Activated T-helper 1 cell treated with anti-CD3 and anti-CD28 coated beads, Interleukin-12 subunit alpha, Interleukin-12 subunit beta, Interleukin-2, Interleukin-4 antibody, amounts not matched to agents 30 ng/mL and 10 ng/mL and 1 ng/mL, durations not matched to agents 14 hours and 24 hours and 36 hours (primary cell): ENCODE measurements around the gene FHL1. TPM values are rescaled to one million over a fixed set of nuclear protein-coding genes. Genes with fewer than 3 reads are reported as not detected.

Experiments used
- DNase-seq: peaks from one replicate; pipeline ENCODE4 v3.0.0; 2021; ENCODE audit warnings: low spot score
- H3K27ac Mint-ChIP-seq: one replicate; pipeline ENCODE4 v1.8.0; 2021; ENCODE audit warnings: mild to moderate bottlenecking, mixed read lengths
- H3K27me3 Mint-ChIP-seq: one replicate; pipeline ENCODE4 v1.8.0; 2022; ENCODE audit warnings: mild to moderate bottlenecking, moderate library complexity, mixed read lengths; ENCODE audit not compliant: insufficient read depth
- H3K36me3 Mint-ChIP-seq: one replicate; pipeline ENCODE4 v1.8.0; 2021; ENCODE audit warnings: low read depth, mixed read lengths
- H3K4me1 Mint-ChIP-seq: one replicate; pipeline ENCODE4 v1.8.0; 2021; ENCODE audit warnings: low read depth, mixed read lengths
- H3K4me3 Mint-ChIP-seq: one replicate; pipeline ENCODE4 v1.8.0; 2021; ENCODE audit warnings: mild to moderate bottlenecking, moderate library complexity, mixed read lengths
- H3K9me3 Mint-ChIP-seq: one replicate; pipeline ENCODE4 v1.8.0; 2021; ENCODE audit warnings: mixed read lengths
- intact Hi-C: fragments of 100-400 bp; cut with micrococcal nuclease; formaldehyde crosslinking; loops from one replicate; pipeline ENCODE4 v1.15.1; 2024
- total RNA-seq: library from RNA; stranded (reverse); gene quantifications from 2 replicates; pipeline ENCODE4 v1.2.3, GENCODE V29; 2022

FHL1 gene
- total RNA-seq, 1 donor from 2014 or later: 8.7 TPM

DNA sequence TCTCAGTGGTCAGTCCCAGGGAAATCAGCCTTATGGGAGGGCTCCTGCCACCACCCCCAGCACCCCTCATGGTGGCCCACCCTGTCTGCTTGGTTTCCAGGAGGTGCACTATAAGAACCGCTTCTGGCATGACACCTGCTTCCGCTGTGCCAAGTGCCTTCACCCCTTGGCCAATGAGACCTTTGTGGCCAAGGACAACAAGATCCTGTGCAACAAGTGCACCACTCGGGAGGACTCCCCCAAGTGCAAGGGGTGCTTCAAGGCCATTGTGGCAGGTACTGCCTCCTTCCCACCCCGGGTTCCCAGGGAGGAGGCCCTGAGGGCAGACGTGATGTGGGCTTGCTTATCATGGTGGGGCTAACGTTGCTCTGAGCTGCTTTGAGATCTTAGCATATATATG, 59.6 kb downstream of the FHL1 start:
- Mint-ChIP-seq H3K27ac (no peak overlapping the region), H3K27me3 (no peaks in the 10 kb centered on the region)
- intact Hi-C loops: no loop called here

GRCh38 chrX:136207546-136207945, 60.2 kb downstream of the FHL1 start:
- Mint-ChIP-seq H3K36me3 (peaks cover 3% of the 10 kb centered on the region), H3K4me3 (no peak overlapping the region), H3K27me3 (no peaks in the 10 kb centered on the region), H3K27ac (no peak overlapping the region), H3K4me1 (peaks cover 33% of the 10 kb centered on the region), H3K9me3 (no peaks in the 10 kb centered on the region)
- DNase-seq: no peak
- intact Hi-C loops: no loop called here

More for the DNA sequence above, 59.6 kb downstream of the FHL1 start:
- Mint-ChIP-seq H3K9me3 (no peaks in the 10 kb centered on the region), H3K4me1 (peaks cover 33% of the 10 kb centered on the region), H3K36me3 (peaks cover 3% of the 10 kb centered on the region), H3K4me3 (no peak overlapping the region)
- DNase-seq: no peak

DNA sequence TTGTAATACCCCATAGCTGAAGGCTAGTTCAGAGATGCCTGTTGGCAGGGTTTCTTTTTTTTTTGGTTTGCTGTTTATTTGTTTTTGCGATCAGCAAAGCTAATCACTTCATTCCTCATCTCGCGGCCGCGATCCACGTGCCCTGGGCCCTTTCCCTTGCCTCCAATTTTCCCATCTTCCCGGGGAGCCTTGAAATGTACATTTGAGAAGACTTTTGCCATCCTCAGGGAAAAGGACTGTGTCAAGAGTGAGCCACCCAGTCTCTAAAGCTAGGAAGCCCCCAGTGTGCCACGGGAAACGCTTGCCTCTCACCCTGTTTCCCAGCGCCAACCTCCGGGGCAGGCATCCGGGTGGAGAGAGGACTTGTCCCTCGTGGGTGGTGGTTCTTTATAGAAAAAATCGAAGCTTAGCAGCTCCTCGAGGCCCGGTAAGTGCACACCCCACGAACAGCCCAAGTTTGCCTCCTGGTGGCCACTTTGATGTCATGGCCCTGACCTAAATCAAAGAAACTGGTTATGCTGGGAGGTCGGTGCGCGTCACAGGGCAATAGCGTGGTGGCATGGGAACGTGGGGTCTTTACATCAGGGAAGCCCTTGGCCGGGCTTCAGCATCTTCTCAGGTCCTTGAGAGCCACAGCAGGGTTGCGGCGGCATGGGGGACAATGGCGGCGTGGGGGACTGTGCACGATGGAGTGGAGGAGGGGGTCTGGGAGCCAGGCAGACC, 61.8 kb downstream of the FHL1 start:
- Mint-ChIP-seq H3K36me3 (peaks cover 3% of the 10 kb centered on the region), H3K9me3 (no peaks in the 10 kb centered on the region), H3K27ac (no peak overlapping the region), H3K27me3 (no peaks in the 10 kb centered on the region), H3K4me1 (peaks cover 19% of the 10 kb centered on the region), H3K4me3 (no peak overlapping the region)
- intact Hi-C loops: loop anchor here (1.0 kb wide), 1 partner anchor 181 kb away; no protein-coding TSS in a partner anchor
- DNase-seq: no peak

DNA sequence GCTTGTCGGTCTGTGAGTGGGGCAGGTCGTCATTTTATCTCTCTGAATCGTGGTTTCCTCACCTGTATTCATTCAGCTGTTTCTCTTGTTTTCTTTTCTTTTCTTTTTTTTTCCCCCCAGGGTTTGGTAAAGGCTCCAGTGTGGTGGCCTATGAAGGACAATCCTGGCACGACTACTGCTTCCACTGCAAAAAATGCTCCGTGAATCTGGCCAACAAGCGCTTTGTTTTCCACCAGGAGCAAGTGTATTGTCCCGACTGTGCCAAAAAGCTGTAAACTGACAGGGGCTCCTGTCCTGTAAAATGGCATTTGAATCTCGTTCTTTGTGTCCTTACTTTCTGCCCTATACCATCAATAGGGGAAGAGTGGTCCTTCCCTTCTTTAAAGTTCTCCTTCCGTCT, 62.4 kb downstream of the FHL1 start:
- H3K4me3 Mint-ChIP-seq: no peak overlapping the region
- DNase-seq: no peak
- H3K36me3 Mint-ChIP-seq: peaks cover 3% of the 10 kb centered on the region
- H3K4me1 Mint-ChIP-seq: peaks cover 13% of the 10 kb centered on the region
- H3K27ac Mint-ChIP-seq: no peak overlapping the region
- no peaks in the 10 kb centered on the region for H3K9me3 Mint-ChIP-seq
- intact Hi-C loops: loop anchor here (1.0 kb wide), 1 partner anchor 181 kb away; no protein-coding TSS in a partner anchor
- no peaks in the 10 kb centered on the region for H3K27me3 Mint-ChIP-seq

- intact Hi-C loops: no loop called here
- Mint-ChIP-seq H3K27ac (no peak overlapping the region), H3K36me3 (peaks cover 3% of the 10 kb centered on the region), H3K27me3 (no peaks in the 10 kb centered on the region), H3K4me1 (peaks cover 8% of the 10 kb centered on the region), H3K4me3 (no peak overlapping the region), H3K9me3 (no peaks in the 10 kb centered on the region)
- DNase-seq: no peak
Observed at GRCh38 chrX:136210243-136210642, 62.9 kb downstream of the FHL1 start.

GRCh38 chrX:136210806-136211205, 63.5 kb downstream of the FHL1 start:
- no peak overlapping the region for H3K27ac Mint-ChIP-seq
- DNase-seq: no peak
- H3K9me3 Mint-ChIP-seq: no peaks in the 10 kb centered on the region
- H3K27me3 Mint-ChIP-seq: no peaks in the 10 kb centered on the region
- intact Hi-C loops: no loop called here
- no peak overlapping the region for H3K4me3 Mint-ChIP-seq
- peaks cover 6% of the 10 kb centered on the region for H3K36me3 Mint-ChIP-seq
- peaks cover 3% of the 10 kb centered on the region for H3K4me1 Mint-ChIP-seq

DNA sequence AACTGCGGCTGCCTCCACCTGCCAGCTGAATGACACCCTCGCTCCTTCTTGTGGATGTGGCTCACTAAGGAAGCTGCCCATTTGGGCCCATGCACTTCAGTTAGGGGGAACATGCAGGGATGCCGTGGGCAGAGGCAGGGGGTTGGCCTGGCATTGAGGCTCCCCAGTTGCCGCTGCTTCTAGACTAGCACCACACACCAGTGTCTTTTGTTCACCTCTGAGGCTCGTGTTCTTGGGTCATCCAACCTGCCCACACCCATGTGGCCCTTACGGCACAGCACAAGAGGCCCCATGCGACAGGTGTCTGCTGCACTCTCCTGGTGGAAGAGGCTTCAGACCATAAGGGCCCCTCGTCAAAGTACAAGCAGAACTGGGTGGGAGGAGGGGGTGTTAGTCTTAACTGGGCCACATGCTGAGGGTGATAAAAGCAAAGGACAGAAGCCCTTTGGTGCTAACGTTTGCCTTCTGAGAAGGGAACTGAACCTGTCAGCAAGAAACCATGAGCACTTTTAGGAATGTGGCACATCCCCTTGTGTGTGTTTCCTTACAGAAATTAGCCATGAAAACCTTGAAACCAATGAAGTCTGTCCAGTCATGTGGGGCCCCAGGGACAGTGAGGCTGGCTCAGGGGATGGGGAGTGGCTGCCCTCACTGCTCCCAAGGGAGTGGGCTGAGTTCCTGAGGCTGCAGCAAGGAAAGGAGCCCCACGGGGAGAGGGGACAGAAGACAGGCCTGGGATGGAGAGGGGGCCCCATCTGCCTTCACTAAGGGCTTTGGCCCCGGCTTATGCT, 64.6 kb downstream of the FHL1 start:
- Mint-ChIP-seq H3K27me3 (no peaks in the 10 kb centered on the region), H3K4me3 (no peak overlapping the region), H3K27ac (no peak overlapping the region), H3K4me1 (no peaks in the 10 kb centered on the region), H3K9me3 (no peaks in the 10 kb centered on the region), H3K36me3 (peaks cover 6% of the 10 kb centered on the region)
- intact Hi-C loops: no loop called here
- DNase-seq: no peak

GRCh38 chrX:136212557-136213111, 65.3 kb downstream of the FHL1 start:
- H3K27me3 Mint-ChIP-seq: no peaks in the 10 kb centered on the region
- no peaks in the 10 kb centered on the region for H3K9me3 Mint-ChIP-seq
- H3K36me3 Mint-ChIP-seq: peaks cover 6% of the 10 kb centered on the region

DNA sequence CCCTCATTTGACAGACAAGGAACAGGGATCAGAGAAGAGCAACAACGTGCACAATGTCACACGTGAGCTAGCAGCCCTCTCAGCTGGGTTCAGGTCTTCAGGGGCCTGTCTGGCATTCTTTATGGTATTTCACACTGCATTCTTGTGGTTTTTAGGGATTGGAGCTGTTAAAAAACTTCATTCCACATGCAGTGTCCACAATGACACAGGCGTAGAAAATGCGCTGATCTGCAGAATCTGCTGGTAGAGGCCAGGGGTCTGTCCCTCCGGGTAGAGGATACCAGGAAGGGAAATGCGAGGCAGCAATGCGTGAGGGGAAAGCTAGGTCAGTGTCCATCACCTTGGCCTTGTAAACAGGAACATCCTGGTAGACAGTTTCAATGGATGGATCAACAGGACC, 67.2 kb downstream of the FHL1 start:
- intact Hi-C loops: no loop called here
- H3K4me1 Mint-ChIP-seq: peaks cover 5% of the 10 kb centered on the region
- H3K27ac Mint-ChIP-seq: no peak overlapping the region
- H3K9me3 Mint-ChIP-seq: no peaks in the 10 kb centered on the region
- H3K4me3 Mint-ChIP-seq: no peak overlapping the region
- H3K27me3 Mint-ChIP-seq: no peaks in the 10 kb centered on the region
- DNase-seq: no peak
- H3K36me3 Mint-ChIP-seq: peaks cover 11% of the 10 kb centered on the region

More at GRCh38 chrX:136212557-136213111, 65.3 kb downstream of the FHL1 start:
- intact Hi-C loops: no loop called here
- DNase-seq: no peak
- Mint-ChIP-seq H3K27ac (no peak overlapping the region), H3K4me1 (no peaks in the 10 kb centered on the region), H3K4me3 (no peak overlapping the region)

DNA sequence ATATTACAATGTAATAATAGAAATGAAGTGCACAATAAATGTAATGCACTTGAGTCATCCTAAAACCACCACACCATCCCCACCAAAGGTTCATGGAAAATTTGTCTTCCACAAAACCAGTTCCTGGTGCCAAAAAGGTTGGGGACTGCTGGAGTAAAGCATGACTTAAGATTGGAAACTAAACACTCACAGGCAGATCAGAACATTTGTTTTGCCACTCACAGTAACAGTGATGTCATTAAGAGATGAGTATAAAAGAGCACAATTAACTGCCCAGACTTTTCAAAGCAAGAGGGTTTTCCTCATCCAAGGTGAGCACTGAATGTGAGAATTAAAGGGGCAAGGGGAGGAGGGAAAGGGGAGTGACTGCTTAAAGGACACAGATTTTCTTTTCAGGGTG, 68.2 kb downstream of the FHL1 start:
- no peak overlapping the region for H3K27ac Mint-ChIP-seq
- DNase-seq: no peak
- no peak overlapping the region for H3K4me3 Mint-ChIP-seq
- peaks cover 13% of the 10 kb centered on the region for H3K36me3 Mint-ChIP-seq
- H3K9me3 Mint-ChIP-seq: no peaks in the 10 kb centered on the region
- intact Hi-C loops: no loop called here
- no peaks in the 10 kb centered on the region for H3K27me3 Mint-ChIP-seq
- H3K4me1 Mint-ChIP-seq: peaks cover 5% of the 10 kb centered on the region

GRCh38 chrX:136219893-136220292, 72.6 kb downstream of the FHL1 start:
- intact Hi-C loops: no loop called here
- peaks cover 5% of the 10 kb centered on the region for H3K4me1 Mint-ChIP-seq
- no peaks in the 10 kb centered on the region for H3K9me3 Mint-ChIP-seq
- H3K4me3 Mint-ChIP-seq: no peak overlapping the region
- H3K36me3 Mint-ChIP-seq: peaks cover 25% of the 10 kb centered on the region
- DNase-seq: no peak
- no peaks in the 10 kb centered on the region for H3K27me3 Mint-ChIP-seq
- no peak overlapping the region for H3K27ac Mint-ChIP-seq

DNA sequence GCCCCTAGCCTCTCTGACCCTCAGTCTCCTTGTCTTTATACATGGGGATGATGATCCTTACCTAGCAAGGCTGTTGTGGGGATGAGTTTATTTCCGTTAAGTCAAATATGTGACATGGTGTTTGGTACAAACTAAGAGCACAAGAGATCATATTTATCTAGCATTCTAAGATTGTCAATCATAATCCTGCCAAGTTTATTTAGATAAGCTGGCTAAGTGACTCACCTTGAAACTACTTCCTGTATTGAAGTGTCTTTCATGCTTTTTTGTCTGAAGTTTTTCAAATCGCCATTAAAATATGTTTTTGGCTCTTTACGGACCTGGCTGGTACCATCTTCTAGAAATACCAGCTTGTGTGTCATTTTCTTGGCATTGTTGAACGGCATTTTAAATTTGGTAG, 73.2 kb downstream of the FHL1 start:
- Mint-ChIP-seq H3K4me1 (peaks cover 5% of the 10 kb centered on the region), H3K36me3 (peaks cover 31% of the 10 kb centered on the region), H3K9me3 (no peaks in the 10 kb centered on the region), H3K27me3 (no peaks in the 10 kb centered on the region), H3K4me3 (no peak overlapping the region), H3K27ac (no peak overlapping the region)
- DNase-seq: no peak
- intact Hi-C loops: no loop called here

DNA sequence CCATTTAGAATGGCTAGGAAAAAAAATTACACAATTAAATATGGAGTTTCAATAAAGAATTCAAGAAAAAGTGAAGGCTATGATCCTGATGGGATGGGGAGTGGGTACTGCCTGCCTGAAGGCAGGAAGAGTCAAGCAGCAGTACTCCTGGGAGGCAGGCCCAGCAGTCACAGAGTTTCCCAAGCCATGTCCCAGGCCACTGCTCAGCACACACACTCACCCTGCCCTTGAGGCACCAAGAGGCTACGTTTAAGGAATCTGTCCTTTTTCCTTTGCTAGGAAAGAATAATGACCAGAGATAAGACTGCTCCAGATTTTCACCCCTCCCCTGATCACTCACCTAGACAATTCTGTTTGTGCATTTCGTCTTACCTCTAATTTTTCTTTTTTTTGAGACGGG, 73.6 kb downstream of the FHL1 start:
- Mint-ChIP-seq H3K36me3 (peaks cover 32% of the 10 kb centered on the region), H3K4me3 (no peak overlapping the region), H3K9me3 (no peaks in the 10 kb centered on the region), H3K27me3 (no peaks in the 10 kb centered on the region), H3K27ac (no peak overlapping the region), H3K4me1 (peaks cover 5% of the 10 kb centered on the region)
- intact Hi-C loops: no loop called here
- DNase-seq: no peak
